ENCODE results near the gene SIGLEC7. TPM values are rescaled to one million over a fixed set of nuclear protein-coding genes. Genes with fewer than 3 reads are reported as not detected.

SIGLEC7 gene
- total RNA-seq, 1 donor from 2014 or later, result 0.47 TPM

GRCh38 chr19:51195616-51196015 is 53.5 kb downstream of the SIGLEC7 start:
- no peaks in the 10 kb centered on the region for H3K9me3 ChIP-seq (replicated peaks)
- H3K4me1 ChIP-seq, result no peaks in the 10 kb centered on the region
- no peak for DNase-seq
- no peak overlapping the region for H3K27ac ChIP-seq (replicated peaks)
- no peak overlapping the region for H3K4me3 ChIP-seq
- peaks cover 73% of the 10 kb centered on the region for H3K27me3 ChIP-seq (ENCODE audit: low read depth)
- H3K36me3 ChIP-seq, result no peaks in the 10 kb centered on the region
- no peak for TF ChIP-seq CTCF (IDR thresholded peaks at IDR 0.05; ENCODE audit: borderline replicate concordance)
- intact Hi-C loops (cut with micrococcal nuclease), result no loop called here

- H3K27ac ChIP-seq (replicated peaks), result no peak overlapping the region
- no peak for TF ChIP-seq CTCF (IDR thresholded peaks at IDR 0.05; ENCODE audit: borderline replicate concordance)
- intact Hi-C loops (cut with micrococcal nuclease), result no loop called here
- H3K9me3 ChIP-seq (replicated peaks), result no peaks in the 10 kb centered on the region
- DNase-seq, result no peak
- H3K27me3 ChIP-seq (ENCODE audit: low read depth), result peaks cover 78% of the 10 kb centered on the region
- H3K4me1 ChIP-seq, result no peaks in the 10 kb centered on the region
- H3K4me3 ChIP-seq, result no peak overlapping the region
- no peaks in the 10 kb centered on the region for H3K36me3 ChIP-seq
Observed at GRCh38 chr19:51196181-51196580, 54.1 kb downstream of the SIGLEC7 start.

GRCh38 chr19:51198641-51199040 is 56.5 kb downstream of the SIGLEC7 start:
- no peak for DNase-seq
- intact Hi-C loops (cut with micrococcal nuclease), result no loop called here
- H3K36me3 ChIP-seq, result no peaks in the 10 kb centered on the region
- no peak overlapping the region for H3K27ac ChIP-seq (replicated peaks)
- no peak for TF ChIP-seq CTCF (IDR thresholded peaks at IDR 0.05; ENCODE audit: borderline replicate concordance)
- H3K27me3 ChIP-seq (ENCODE audit: low read depth), result peaks cover 78% of the 10 kb centered on the region
- H3K4me3 ChIP-seq, result no peak overlapping the region
- H3K4me1 ChIP-seq, result no peaks in the 10 kb centered on the region
- H3K9me3 ChIP-seq (replicated peaks), result no peaks in the 10 kb centered on the region

GRCh38 chr19:51200071-51200666 is 58.1 kb downstream of the SIGLEC7 start:
- peaks cover 69% of the 10 kb centered on the region for H3K27me3 ChIP-seq (ENCODE audit: low read depth)
- no peaks in the 10 kb centered on the region for H3K4me1 ChIP-seq
- no peak overlapping the region for H3K4me3 ChIP-seq
- no peak for TF ChIP-seq CTCF (IDR thresholded peaks at IDR 0.05; ENCODE audit: borderline replicate concordance)
- H3K9me3 ChIP-seq (replicated peaks), result no peaks in the 10 kb centered on the region
- no peak overlapping the region for H3K27ac ChIP-seq (replicated peaks)
- DNase-seq, result no peak
- no peaks in the 10 kb centered on the region for H3K36me3 ChIP-seq
- intact Hi-C loops (cut with micrococcal nuclease), result no loop called here

- DNase-seq, result no peak
- Histone ChIP-seq H3K27ac (replicated peaks) (no peak overlapping the region), H3K27me3 (ENCODE audit: low read depth) (peaks cover 71% of the 10 kb centered on the region), H3K4me3 (no peak overlapping the region), H3K9me3 (replicated peaks) (no peaks in the 10 kb centered on the region), H3K36me3 (no peaks in the 10 kb centered on the region), H3K4me1 (no peaks in the 10 kb centered on the region)
- TF ChIP-seq CTCF (IDR thresholded peaks at IDR 0.05; ENCODE audit: borderline replicate concordance), result no peak
- intact Hi-C loops (cut with micrococcal nuclease), result no loop called here
Observed at GRCh38 chr19:51201712-51202111, 59.6 kb downstream of the SIGLEC7 start.

Other genes starting within 250 kb of the SIGLEC7 start
- gene KLK4, start 230.9 kb upstream of the SIGLEC7 start, total RNA-seq, result not detected
- gene KLK5, start 189.3 kb upstream of the SIGLEC7 start, total RNA-seq, result not detected
- gene KLK6, start 172.7 kb upstream of the SIGLEC7 start, total RNA-seq, result not detected
- not detected for gene KLK7, start 158.4 kb upstream of the SIGLEC7 start, total RNA-seq
- not detected for gene KLK8, start 140.7 kb upstream of the SIGLEC7 start, total RNA-seq
- gene KLK10, start 122.6 kb upstream of the SIGLEC7 start, total RNA-seq, result not detected
- not detected for gene KLK11, start 115.7 kb upstream of the SIGLEC7 start, total RNA-seq
- gene KLK12, start 107.3 kb upstream of the SIGLEC7 start, total RNA-seq, result not detected
- not detected for gene KLK13, start 77.2 kb upstream of the SIGLEC7 start, total RNA-seq
- 1.6 TPM for gene KLK14, start 59.4 kb upstream of the SIGLEC7 start, total RNA-seq
- 4.4 TPM for gene CTU1, start 33.9 kb upstream of the SIGLEC7 start, total RNA-seq
- gene SIGLEC9, start 17.4 kb upstream of the SIGLEC7 start, total RNA-seq, result 1.7 TPM
- 3.0 TPM for gene CD33, start 82.8 kb downstream of the SIGLEC7 start, total RNA-seq
- not detected for gene SIGLECL1, start 108.8 kb downstream of the SIGLEC7 start, total RNA-seq
- gene IGLON5, start 169.3 kb downstream of the SIGLEC7 start, total RNA-seq, result not detected
- 0.66 TPM for gene VSIG10L, start 199.8 kb downstream of the SIGLEC7 start, total RNA-seq
- 365 TPM for gene ETFB, start 224.1 kb downstream of the SIGLEC7 start, total RNA-seq
- 1.5 TPM for gene CLDND2, start 226.7 kb downstream of the SIGLEC7 start, total RNA-seq
- gene NKG7, start 230.4 kb downstream of the SIGLEC7 start, total RNA-seq, result 1.8 TPM
- gene LIM2, start 245.7 kb downstream of the SIGLEC7 start, total RNA-seq, result not detected
- gene C19orf84, start 248.3 kb downstream of the SIGLEC7 start, total RNA-seq, result not detected